Upper lobe of right lung (tissue), 1 donor: Measurements from ENCODE around the gene KCNJ11. TPM values are rescaled to one million over a fixed set of nuclear protein-coding genes. Genes with fewer than 3 reads are reported as not detected.
A peak's percentile ranks its signal among the peaks of the same experiment; 100 is the strongest.

Experiments
- ATAC-seq: fragments of 200-7000 bp; cut with Tn5 transposase; one replicate; pipeline ENCODE4 v1.9.1; 2020; ENCODE audit warnings: mild to moderate bottlenecking, moderate library complexity
- DNase-seq: peaks from one replicate; pipeline ENCODE4 v3.0.0-alpha.2; 2020
- H3K27ac ChIP-seq: fragments of 200-600 bp; one replicate; pipeline ENCODE4 v1.8.0; 2022
- H3K27me3 ChIP-seq: fragments of 200-600 bp; one replicate; pipeline ENCODE4 v1.8.0; 2022; ENCODE audit warnings: mild to moderate bottlenecking
- H3K36me3 ChIP-seq: fragments of 200-600 bp; one replicate; pipeline ENCODE4 v1.8.0; 2022
- H3K4me1 ChIP-seq: fragments of 200-600 bp; one replicate; pipeline ENCODE4 v1.8.0; 2022
- H3K4me3 ChIP-seq: fragments of 200-600 bp; one replicate; pipeline ENCODE4 v1.8.0; 2022; ENCODE audit warnings: mild to moderate bottlenecking
- H3K9me3 ChIP-seq: fragments of 200-600 bp; one replicate; pipeline ENCODE4 v1.8.0; 2022
- CTCF ChIP-seq: fragments of 200-600 bp; IDR thresholded peaks from one replicate; pipeline ENCODE4 v1.8.0; 2022; ENCODE audit warnings: antibody characterized with exemption
- intact Hi-C: fragments of 100-400 bp; cut with DNase I; formaldehyde crosslinking; loops from one replicate; pipeline ENCODE4 v1.11.0; 2022
- total RNA-seq: library from RNA; stranded (reverse); fragmentation: NEBNext Ultra II Directional; extraction: Animal tissue kit (Norgen Biotek cat#: 25700); gene quantifications from one replicate; pipeline ENCODE4 v1.2.1, GENCODE V29; 2021
- donor health status: DM: no; HTN: yes; CAD: no; lungs with severe emphysema.

KCNJ11 gene
- total RNA-seq, 1 donor from 2014 or later, result 6.3 TPM

- no peak overlapping the region for H3K4me3 ChIP-seq
- DNase-seq (no peak), ATAC-seq (no peak)
- H3K27me3 ChIP-seq, result no peaks in the 10 kb centered on the region
- no peaks in the 10 kb centered on the region for H3K36me3 ChIP-seq
- no peak for TF ChIP-seq CTCF
- peak overlapping the region; percentile 48 for H3K27ac ChIP-seq
- intact Hi-C loops, result no loop called here
- H3K9me3 ChIP-seq, result no peaks in the 10 kb centered on the region
- H3K4me1 ChIP-seq, result peaks cover 13% of the 10 kb centered on the region
Measured at GRCh38 chr11:17403980-17404759, 15.7 kb upstream of the KCNJ11 start.

GRCh38 chr11:17402486-17402885, 14.0 kb upstream of the KCNJ11 start:
- Histone ChIP-seq H3K4me3 (no peak overlapping the region), H3K36me3 (no peaks in the 10 kb centered on the region), H3K4me1 (peaks cover 13% of the 10 kb centered on the region), H3K9me3 (no peaks in the 10 kb centered on the region), H3K27ac (no peak overlapping the region), H3K27me3 (no peaks in the 10 kb centered on the region)
- intact Hi-C loops, result no loop called here
- no peak for TF ChIP-seq CTCF
- ATAC-seq (no peak), DNase-seq (no peak)

- H3K36me3 ChIP-seq, result no peaks in the 10 kb centered on the region
- DNase-seq, result no peak
Measured at GRCh38 chr11:17401841-17402240, 13.4 kb upstream of the KCNJ11 start.

GRCh38 chr11:17401316-17401715, 12.9 kb upstream of the KCNJ11 start:
- no peak overlapping the region for H3K27ac ChIP-seq
- no peak overlapping the region for H3K4me3 ChIP-seq
- intact Hi-C loops, result no loop called here

More at GRCh38 chr11:17401841-17402240, 13.4 kb upstream of the KCNJ11 start:
- no peak for ATAC-seq
- H3K27ac ChIP-seq, result no peak overlapping the region
- no peaks in the 10 kb centered on the region for H3K27me3 ChIP-seq
- intact Hi-C loops, result no loop called here
- H3K9me3 ChIP-seq, result no peaks in the 10 kb centered on the region
- no peak overlapping the region for H3K4me3 ChIP-seq
- no peak for TF ChIP-seq CTCF
- H3K4me1 ChIP-seq, result peaks cover 11% of the 10 kb centered on the region

GRCh38 chr11:17400048-17400775, 11.8 kb upstream of the KCNJ11 start:
- Histone ChIP-seq H3K27ac (no peak overlapping the region), H3K4me1 (no peaks in the 10 kb centered on the region), H3K9me3 (no peaks in the 10 kb centered on the region), H3K27me3 (no peaks in the 10 kb centered on the region), H3K36me3 (no peaks in the 10 kb centered on the region), H3K4me3 (no peak overlapping the region)
- TF ChIP-seq CTCF, result no peak
- ATAC-seq (no peak), DNase-seq (no peak)
- intact Hi-C loops, result no loop called here

More at GRCh38 chr11:17401316-17401715, 12.9 kb upstream of the KCNJ11 start:
- DNase-seq (no peak), ATAC-seq (no peak)
- TF ChIP-seq CTCF, result no peak
- no peaks in the 10 kb centered on the region for H3K36me3 ChIP-seq
- H3K27me3 ChIP-seq, result no peaks in the 10 kb centered on the region
- peaks cover 6% of the 10 kb centered on the region for H3K4me1 ChIP-seq
- H3K9me3 ChIP-seq, result no peaks in the 10 kb centered on the region
